Iris pigment epithelial cell (primary cell): ENCODE results near the gene JAK1.

Source experiments
- DNase-seq: peaks from one replicate; pipeline ENCODE4 v3.0.0-alpha.2; 2011; ENCODE audit warnings: low read depth

The JAK1 gene

GRCh38 chr1:64980745-64981600 lies 14.6 kb upstream of the JAK1 start:
- peak; percentile 54 for DNase-seq

DNA sequence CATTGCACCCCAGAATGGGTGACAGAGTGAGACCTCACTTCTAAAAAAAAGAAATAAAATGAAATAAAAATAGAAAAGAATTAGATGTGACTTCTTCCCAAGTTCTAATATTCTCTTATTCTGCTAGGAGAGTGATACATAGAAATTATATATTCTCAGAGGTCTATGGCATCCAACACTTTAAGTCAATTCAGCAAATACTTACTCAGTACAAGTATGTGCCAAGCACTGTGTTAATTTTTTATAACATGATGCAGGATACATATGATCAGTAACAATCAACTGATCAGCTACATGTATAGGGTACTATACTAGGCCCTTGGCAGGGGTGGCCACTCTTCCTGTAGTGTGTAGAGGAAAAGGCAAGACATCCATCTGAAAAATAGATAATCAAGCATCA lies 13.0 kb upstream of the JAK1 start:
- no peak for DNase-seq

DNA sequence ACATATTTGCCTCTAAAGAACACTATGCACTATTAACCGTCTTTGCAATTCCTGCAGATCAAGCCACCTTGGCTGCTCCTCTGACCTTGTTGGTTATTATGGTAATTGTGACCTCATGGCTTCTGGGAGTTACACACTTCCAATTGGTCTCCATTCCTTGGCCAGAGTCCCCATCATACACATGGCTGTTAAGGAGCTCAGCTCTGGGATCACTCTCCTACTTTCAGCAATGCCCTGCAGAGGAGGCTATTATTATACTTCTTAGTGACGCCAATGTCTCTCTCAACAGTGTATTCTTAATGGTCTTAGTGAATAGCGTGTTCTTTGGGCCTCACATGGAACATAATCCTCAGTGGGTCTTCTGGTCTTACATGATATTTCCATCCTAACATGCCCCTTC lies 10.0 kb upstream of the JAK1 start:
- DNase-seq: no peak

GRCh38 chr1:64975740-64976139 lies 9.4 kb upstream of the JAK1 start:
- no peak for DNase-seq

- no peak for DNase-seq
These were observed 8.8 kb upstream of the JAK1 start for GRCh38 chr1:64975127-64975526.

- DNase-seq: no peak
These were observed 8.0 kb upstream of the JAK1 start for GRCh38 chr1:64974288-64974825.

DNA sequence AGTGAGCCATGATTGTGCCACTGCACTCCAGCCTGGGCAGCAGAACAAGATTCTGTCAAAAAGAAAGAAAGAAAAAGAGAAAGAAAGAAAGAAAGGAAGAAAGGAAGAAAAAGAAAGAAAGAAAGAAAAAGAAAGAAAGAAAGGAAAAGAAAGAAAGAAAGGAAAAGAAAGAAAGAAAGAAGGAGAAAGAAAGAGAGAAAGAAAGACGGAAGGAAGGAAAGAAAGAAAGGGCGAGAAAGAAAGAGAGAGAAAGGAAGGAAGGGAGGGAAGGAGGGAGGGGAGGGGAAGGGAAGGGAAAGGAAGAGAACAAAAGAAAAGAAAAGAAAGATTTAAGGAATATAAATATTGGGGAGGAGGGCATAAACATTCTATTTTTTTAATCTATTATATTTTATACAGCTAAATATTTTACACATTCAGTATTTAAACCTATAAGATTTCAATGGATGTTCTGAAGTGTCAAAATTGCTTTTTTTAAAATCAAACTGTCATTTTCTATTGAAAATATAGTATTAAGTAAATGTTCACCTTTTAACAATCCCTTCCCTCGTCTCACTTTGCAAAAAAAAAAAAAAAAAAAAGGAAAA lies 6.8 kb upstream of the JAK1 start:
- no peak for DNase-seq

DNA sequence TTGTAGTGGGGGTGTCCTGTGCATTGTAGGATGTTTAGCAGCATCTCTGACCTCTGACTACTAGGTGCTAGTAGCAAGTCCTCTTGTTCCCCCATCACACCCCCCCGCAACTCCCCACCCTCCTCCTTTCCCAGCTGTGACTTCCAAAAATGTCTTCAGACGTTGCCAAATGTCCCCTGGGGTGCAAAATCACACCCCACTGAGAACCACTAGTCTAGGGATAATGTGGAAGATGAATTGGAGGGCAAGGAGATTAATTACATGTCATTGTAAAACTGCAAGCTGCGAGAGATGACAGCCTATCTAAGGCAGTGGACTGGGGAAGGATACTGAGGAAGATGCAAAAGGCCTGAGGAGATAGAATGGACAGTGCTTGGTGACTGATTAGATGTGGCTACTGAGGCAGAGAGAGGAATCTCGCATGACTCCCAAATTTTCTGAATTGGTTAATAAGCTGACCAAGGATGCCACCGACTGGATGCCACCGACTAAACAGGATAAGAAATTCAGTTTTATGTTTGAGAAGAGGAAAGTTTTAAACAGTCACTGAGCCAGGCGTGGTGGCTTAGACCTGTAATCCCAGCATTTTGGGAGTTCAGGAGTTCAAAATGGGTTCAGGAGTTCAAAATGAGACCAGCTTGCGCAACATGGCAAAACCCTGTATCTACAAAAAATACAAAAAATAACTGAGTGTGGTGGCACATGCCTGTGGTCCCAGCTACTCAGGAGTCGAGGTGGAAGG lies 3.1 kb upstream of the JAK1 start:
- DNase-seq: peak; percentile 18

DNA sequence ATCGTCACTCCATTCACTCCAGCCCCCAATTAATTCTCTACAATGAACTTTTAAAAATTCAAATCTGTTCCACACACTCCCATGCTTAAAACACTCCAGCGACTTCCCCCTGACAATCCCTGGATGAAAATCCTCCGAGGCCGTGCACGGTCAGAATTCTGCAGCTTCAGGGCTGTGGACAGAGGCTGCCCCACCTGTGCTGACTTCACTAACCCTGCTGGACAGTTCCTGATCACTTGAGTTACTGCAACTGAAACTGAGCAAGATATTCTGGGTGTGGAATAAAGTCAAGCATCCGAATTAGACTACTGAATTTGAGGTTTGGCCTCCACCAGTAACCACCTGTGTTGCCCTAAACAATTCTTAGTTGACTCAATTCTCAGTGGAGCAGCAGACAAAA lies 1.0 kb upstream of the JAK1 start:
- DNase-seq: no peak

DNA sequence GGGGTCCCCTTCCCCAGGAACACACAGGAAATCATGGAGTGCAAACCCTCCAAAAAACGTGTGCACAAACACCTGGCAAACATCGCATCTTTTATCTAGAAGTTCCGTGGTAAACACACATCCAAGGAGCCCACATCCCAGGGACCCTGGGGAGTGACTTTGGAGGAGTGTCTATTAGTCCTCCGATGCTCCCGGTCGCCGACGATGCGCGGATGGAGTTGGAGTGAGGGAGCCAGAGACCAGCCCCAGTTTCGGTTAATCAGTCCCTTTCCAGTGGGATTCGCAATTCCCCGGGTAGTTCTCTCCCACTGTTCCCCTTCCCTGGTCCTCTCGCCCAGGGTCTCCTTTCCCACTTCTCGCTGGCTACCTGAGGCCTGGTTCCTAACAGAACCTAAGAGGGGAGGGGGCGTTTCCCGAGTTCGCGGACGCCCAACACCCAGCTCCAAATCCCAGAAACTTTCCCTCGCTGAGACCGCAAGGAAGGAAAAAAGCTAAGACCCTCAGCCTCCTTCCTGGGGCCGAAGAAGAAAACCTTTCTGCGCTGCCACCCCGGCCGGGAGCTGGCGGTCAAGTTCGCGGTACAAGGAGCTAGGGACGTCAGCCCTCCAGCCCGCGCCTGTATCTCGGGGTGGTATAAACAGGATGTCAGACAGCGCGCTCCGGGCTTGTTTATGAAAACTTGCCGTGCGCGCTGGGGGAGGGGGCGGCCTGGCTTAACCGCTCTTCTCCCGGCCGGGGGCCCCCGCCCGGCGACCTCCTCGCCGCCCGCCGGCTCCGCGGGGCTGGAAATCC lies 787 bp downstream of the JAK1 start:
- DNase-seq: peak; percentile 82

GRCh38 chr1:64963466-64963865 lies 2.9 kb downstream of the JAK1 start:
- DNase-seq: no peak

- no peak for DNase-seq
These were observed 3.9 kb downstream of the JAK1 start for GRCh38 chr1:64962441-64962840.

DNA sequence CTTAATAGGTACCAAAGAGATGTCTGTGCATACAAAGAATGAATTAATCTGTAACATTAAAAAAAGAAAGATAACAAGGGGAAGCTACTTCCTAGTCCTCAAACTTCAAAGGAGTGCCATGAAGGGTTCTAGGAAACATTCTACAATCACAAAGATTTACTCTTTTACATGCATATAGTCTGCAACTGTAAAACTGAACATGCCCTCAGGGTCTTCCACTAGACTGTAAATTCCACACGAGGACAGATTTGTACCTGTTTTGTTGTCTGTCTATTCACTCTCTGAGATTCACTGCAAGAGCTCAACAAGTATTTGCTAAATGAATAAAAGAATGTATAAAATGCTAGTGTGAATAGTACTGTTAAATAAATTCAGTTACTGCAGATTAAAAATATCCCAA lies 4.4 kb downstream of the JAK1 start:
- DNase-seq: no peak

- DNase-seq: no peak
These were observed 5.6 kb downstream of the JAK1 start for GRCh38 chr1:64960731-64961130.

DNA sequence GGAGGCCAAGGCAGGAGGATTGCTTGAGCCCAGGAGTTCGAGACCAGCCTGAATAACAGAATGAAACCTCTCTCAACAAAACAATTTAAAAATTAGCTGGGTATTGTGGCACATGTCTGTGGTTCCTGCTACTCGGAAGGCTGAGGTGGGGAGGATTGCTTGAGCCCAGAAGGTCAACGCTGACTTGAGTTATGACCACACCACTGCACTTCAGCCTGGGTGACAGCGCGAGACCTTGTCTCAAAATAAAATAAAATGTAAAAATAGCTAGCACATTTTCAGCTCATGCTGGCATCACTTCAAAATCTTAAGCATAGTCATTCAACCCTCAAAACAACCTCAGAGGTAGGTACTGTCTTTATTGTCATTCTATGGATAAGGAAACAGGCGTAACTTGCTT lies 6.4 kb downstream of the JAK1 start:
- no peak for DNase-seq

GRCh38 chr1:64956733-64957441 lies 9.5 kb downstream of the JAK1 start:
- DNase-seq: peak; percentile 16

DNA sequence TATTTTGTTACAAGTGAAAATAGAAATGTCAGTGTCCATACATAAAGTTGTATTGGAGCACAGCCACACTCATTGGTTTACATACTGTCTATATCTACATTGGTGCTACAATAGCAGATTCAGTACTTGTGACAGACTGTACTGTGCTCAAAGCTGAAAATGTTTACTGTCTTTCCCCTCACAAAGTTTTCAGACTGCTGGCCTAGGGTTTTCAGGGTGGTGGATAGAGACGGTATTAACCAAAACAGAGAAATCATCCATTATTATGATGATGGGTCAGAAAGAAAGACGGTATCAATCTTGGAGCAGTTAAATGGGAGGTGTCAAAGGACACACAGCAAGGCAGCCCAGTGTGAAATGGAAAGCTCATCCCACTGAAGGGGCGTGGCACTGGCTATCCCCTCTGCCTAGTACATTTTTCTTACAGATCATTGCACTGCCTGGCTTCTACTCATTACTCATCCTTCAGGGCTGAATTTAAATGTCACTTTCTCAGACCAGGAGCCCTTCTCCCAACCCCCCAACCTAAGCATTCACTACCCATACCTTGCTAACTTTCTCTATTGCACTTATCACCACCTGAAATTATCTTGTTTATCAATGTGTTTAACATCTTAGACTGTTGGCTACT lies 10.2 kb downstream of the JAK1 start:
- peak; percentile 71 for DNase-seq

DNA sequence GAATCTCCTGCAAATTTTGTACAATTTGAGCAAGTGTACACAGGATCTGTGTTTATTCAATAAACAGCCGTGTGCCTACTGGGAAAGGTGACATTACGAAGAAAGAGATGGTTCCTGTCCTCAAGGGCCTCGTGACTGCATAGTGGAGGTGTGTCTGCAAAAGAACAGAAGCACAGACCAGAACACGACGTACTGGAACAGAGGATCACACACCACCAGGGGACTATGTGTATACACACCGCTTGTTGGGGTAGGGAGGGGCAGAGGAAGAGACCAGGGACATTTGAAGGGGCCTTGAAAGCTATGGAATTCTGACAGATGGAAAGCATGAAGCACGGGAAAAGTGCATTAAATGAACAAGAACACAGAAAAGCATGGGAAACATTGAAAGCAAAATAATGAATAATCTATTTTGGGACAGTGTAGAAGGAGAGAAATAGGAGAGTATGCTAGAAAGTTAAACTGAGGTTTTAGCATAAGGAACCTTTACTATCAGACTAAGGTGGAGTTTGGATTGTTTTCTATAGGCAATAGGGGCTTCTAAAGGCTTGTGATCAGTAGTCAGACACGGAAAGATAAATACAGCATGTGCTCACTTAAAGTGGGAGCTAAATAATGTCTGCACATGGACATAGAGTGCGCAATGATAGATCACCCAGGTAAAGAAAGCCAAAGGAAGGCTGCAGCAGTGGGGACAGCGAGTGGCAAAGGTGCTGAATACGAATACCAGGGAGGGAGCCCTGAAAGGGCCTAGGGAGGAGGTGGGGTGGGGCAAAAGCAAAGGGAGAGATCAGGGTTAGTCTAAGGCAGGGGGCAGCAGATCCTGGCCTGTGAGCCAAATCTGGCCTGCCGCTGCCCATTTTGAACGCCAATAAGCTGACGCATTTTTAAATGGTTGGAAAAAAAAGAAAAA lies 11.0 kb downstream of the JAK1 start:
- DNase-seq: no peak

GRCh38 chr1:64953241-64953640 lies 13.1 kb downstream of the JAK1 start:
- DNase-seq: no peak

DNA sequence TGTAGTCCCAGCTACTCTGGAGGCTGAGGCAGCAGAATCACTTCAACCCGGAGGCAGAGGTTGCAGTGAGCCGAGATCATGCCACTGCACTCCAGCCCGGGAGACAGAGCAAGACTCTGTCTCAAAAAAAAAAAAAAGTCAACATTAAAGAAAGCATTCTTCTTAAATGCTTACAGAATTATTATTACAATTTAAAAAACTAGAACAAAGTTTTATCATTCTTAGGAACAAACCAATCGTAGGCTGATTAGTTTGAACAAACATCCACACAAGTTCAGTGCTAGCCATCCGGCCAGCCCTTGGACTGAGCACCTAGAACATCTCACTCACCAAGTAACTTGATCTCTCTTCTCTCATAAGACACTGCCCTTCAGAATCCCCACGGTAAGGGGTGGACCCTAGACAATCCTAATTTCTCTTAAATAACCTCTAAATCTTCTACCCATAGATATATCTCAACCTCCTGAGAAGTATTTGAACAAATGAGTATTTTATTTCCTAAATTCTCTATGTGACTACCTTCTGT lies 16.0 kb downstream of the JAK1 start:
- peak; percentile 38 for DNase-seq
